HEK293 (cell line): ENCODE measurements around the gene LAIR2.

ENCODE experiments used
- CTCF ChIA-PET: fragments of 350-600 bp; formaldehyde crosslinking; extraction: SDS; loops from one replicate; lab custom pipeline; 2021; ENCODE audit warnings: antibody characterized with exemption; lab: Yijun Ruan, JAX
- POLR2A ChIA-PET: fragments of 300-600 bp; formaldehyde crosslinking; extraction: SDS; loops from one replicate; lab custom pipeline; 2020; ENCODE audit warnings: antibody characterized with exemption, inconsistent platforms; lab: Yijun Ruan, JAX
- H3K27ac ChIP-seq: fragments of 200-500 bp; sonication (Bioruptor generic); 2 replicates; pipeline ENCODE4 v1.5.1; 2014; ENCODE audit warnings: low read depth, low read length, control low read depth, inconsistent platforms; ENCODE audit errors: extremely low read depth
- H3K36me3 ChIP-seq, 2 experiments: fragments of 200-500 bp in 1 of 2; sonication (Bioruptor generic) in 1 of 2; 1 replicate in 1 of 2; 2 replicates in 1 of 2; pipeline ENCODE4 v1.5.1; 2014 to 2017; ENCODE audit warnings: inconsistent platforms in 2 of 2, low read length in 2 of 2; ENCODE audit not compliant: control insufficient read depth in 2 of 2, insufficient read depth in 1 of 2
- H3K4me1 ChIP-seq: fragments of 200-500 bp; sonication (Bioruptor generic); 2 replicates; pipeline ENCODE4 v1.5.1; 2014; ENCODE audit warnings: mild to moderate bottlenecking, low read length, inconsistent platforms; ENCODE audit not compliant: control insufficient read depth, insufficient read depth
- H3K4me3 ChIP-seq: 2 replicates; pipeline ENCODE4 v1.5.1; 2011; ENCODE audit warnings: low read depth, mild to moderate bottlenecking, control low read depth, low read length, moderate library complexity
- H3K9me3 ChIP-seq: fragments of 200-500 bp; sonication (Bioruptor generic); 2 replicates; pipeline ENCODE4 v1.5.1; 2014; ENCODE audit warnings: low read depth, low read length, inconsistent platforms; ENCODE audit not compliant: control insufficient read depth, insufficient read depth
- BCL11A ChIP-seq: fragments of 450-650 bp; formaldehyde crosslinking; IDR thresholded peaks from 2 replicates; pipeline ENCODE4 v1.5.1; 2016; ENCODE audit warnings: low read depth, missing biosample characterization, missing genetic modification characterization
- KLF9 ChIP-seq: fragments of 450-650 bp; formaldehyde crosslinking; IDR thresholded peaks from 2 replicates; pipeline ENCODE4 v1.5.1; 2016; ENCODE audit warnings: missing biosample characterization, missing genetic modification characterization, low read depth
- MZF1 ChIP-seq: fragments of 450-650 bp; formaldehyde crosslinking; IDR thresholded peaks from 2 replicates; pipeline ENCODE4 v1.5.1; 2017; ENCODE audit warnings: missing biosample characterization, missing genetic modification characterization, borderline replicate concordance
- ZBTB44 ChIP-seq: fragments of 450-650 bp; IDR thresholded peaks from 2 replicates; pipeline ENCODE4 v1.5.1; 2018; ENCODE audit warnings: missing biosample characterization, mild to moderate bottlenecking, missing genetic modification characterization
- ZFP41 ChIP-seq: fragments of 450-650 bp; formaldehyde crosslinking; IDR thresholded peaks from 2 replicates; pipeline ENCODE4 v1.5.1; 2016; ENCODE audit warnings: missing biosample characterization, missing genetic modification characterization, borderline replicate concordance
- ZNF114 ChIP-seq: fragments of 450-650 bp; formaldehyde crosslinking; IDR thresholded peaks from 2 replicates; pipeline ENCODE4 v1.5.0; 2017; ENCODE audit warnings: missing biosample characterization, missing genetic modification characterization
- ZNF184 ChIP-seq: fragments of 450-650 bp; IDR thresholded peaks from 2 replicates; pipeline ENCODE4 v1.5.1; 2018; ENCODE audit warnings: missing biosample characterization, mild to moderate bottlenecking, missing genetic modification characterization
- ZNF202 ChIP-seq: fragments of 450-650 bp; formaldehyde crosslinking; IDR thresholded peaks from 2 replicates; pipeline ENCODE4 v1.5.1; 2016; ENCODE audit warnings: missing biosample characterization, missing genetic modification characterization, borderline replicate concordance
- ZNF223 ChIP-seq: fragments of 450-650 bp; formaldehyde crosslinking; IDR thresholded peaks from 2 replicates; pipeline ENCODE4 v1.5.1; 2016; ENCODE audit warnings: missing biosample characterization, missing genetic modification characterization
- ZNF513 ChIP-seq: fragments of 450-650 bp; IDR thresholded peaks from 2 replicates; pipeline ENCODE4 v1.5.1; 2018; ENCODE audit warnings: missing biosample characterization, missing genetic modification characterization
- ZNF585B ChIP-seq: fragments of 450-650 bp; formaldehyde crosslinking; IDR thresholded peaks from 2 replicates; pipeline ENCODE4 v1.5.1; 2016; ENCODE audit warnings: missing biosample characterization, missing genetic modification characterization
- ZNF645 ChIP-seq: fragments of 450-650 bp; formaldehyde crosslinking; IDR thresholded peaks from 2 replicates; pipeline ENCODE4; 2016; ENCODE audit warnings: missing biosample characterization, missing genetic modification characterization
- ZNF747 ChIP-seq: fragments of 450-650 bp; formaldehyde crosslinking; IDR thresholded peaks from 2 replicates; pipeline ENCODE4 v1.5.1; 2016; ENCODE audit warnings: missing biosample characterization, missing genetic modification characterization
- ZNF76 ChIP-seq: fragments of 450-650 bp; formaldehyde crosslinking; IDR thresholded peaks from 2 replicates; pipeline ENCODE4; 2016; ENCODE audit warnings: low read depth, missing biosample characterization, missing genetic modification characterization, borderline replicate concordance
- ZNF830 ChIP-seq: fragments of 450-650 bp; IDR thresholded peaks from 2 replicates; pipeline ENCODE4 v1.5.0; 2018; ENCODE audit warnings: missing biosample characterization, missing genetic modification characterization, low read depth, mild to moderate bottlenecking, moderate library complexity
- ZNF837 ChIP-seq: fragments of 450-650 bp; formaldehyde crosslinking; IDR thresholded peaks from 2 replicates; pipeline ENCODE4 v1.5.1; 2016; ENCODE audit warnings: missing biosample characterization, missing genetic modification characterization
- ZSCAN4 ChIP-seq: fragments of 450-650 bp; formaldehyde crosslinking; IDR thresholded peaks from 2 replicates; pipeline ENCODE4 v1.5.1; 2017; ENCODE audit warnings: missing biosample characterization, missing genetic modification characterization
- ZXDB ChIP-seq: fragments of 450-650 bp; formaldehyde crosslinking; IDR thresholded peaks from 2 replicates; pipeline ENCODE4 v1.5.1; 2016; ENCODE audit warnings: missing biosample characterization, missing genetic modification characterization
- TF ChIP-seq, protein P1 (sequence below): fragments of 450-650 bp; formaldehyde crosslinking; IDR thresholded peaks from 2 replicates; pipeline ENCODE4 v1.5.1; 2017; ENCODE audit warnings: missing biosample characterization, missing genetic modification characterization
- TF ChIP-seq, protein P2 (sequence below): fragments of 450-650 bp; formaldehyde crosslinking; IDR thresholded peaks from 2 replicates; pipeline ENCODE4 v1.5.1; 2017; ENCODE audit warnings: missing biosample characterization, mild to moderate bottlenecking, missing genetic modification characterization, moderate library complexity
- TF ChIP-seq, protein P3 (sequence below): fragments of 450-650 bp; formaldehyde crosslinking; IDR thresholded peaks from 2 replicates; pipeline ENCODE4 v1.5.1; 2016; ENCODE audit warnings: missing biosample characterization, missing genetic modification characterization
- TF ChIP-seq, protein P4 (sequence below): fragments of 450-650 bp; formaldehyde crosslinking; IDR thresholded peaks from 2 replicates; pipeline ENCODE4 v1.5.1; 2016; ENCODE audit warnings: missing biosample characterization, missing genetic modification characterization

LAIR2 gene

DNA sequence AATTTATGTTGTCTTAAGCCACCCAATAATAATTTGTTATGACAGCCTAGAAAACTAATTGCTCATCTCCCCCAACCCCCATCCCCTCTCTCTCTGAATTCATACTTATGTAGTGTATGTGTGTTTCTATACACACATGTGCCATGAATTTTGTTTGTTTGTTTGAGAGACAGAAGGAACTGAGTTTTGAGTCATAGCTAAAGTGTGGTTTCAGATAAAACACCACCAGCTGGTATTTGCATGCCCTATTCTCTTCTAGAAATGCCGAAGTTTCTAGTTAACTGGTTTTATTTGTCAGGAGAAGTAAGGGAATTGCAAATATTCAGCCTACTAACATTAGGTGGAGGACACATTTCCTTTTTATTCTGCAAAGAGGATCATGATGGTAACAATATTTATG, 53.6 kb downstream of the LAIR2 start:
- H3K4me1 ChIP-seq, result no peaks in the 10 kb centered on the region
- no peak overlapping the region for H3K27ac ChIP-seq
- no peak overlapping the region for H3K4me3 ChIP-seq
- ChIA-PET POLR2A (no interaction called here), CTCF (no interaction called here)
- TF ChIP-seq ZNF585B (tag by site-specific recombination) (no peak), ZXDB (tag by site-specific recombination) (no peak), ZNF837 (no peak), ZNF645 (tag by site-specific recombination) (no peak), BCL11A (tag by site-specific recombination) (no peak), ZNF830 (tag by site-specific recombination) (no peak), ZNF202 (tag by site-specific recombination) (no peak), ZBTB44 (tag by site-specific recombination) (no peak), ZNF184 (tag by site-specific recombination) (no peak), ZNF223 (tag by site-specific recombination) (no peak), ZNF76 (tag by site-specific recombination) (no peak), ZNF114 (tag by site-specific recombination) (no peak), ZFP41 (tag by site-specific recombination) (no peak), ZNF747 (tag by site-specific recombination) (no peak)
- TF ChIP-seq, protein P1, sequence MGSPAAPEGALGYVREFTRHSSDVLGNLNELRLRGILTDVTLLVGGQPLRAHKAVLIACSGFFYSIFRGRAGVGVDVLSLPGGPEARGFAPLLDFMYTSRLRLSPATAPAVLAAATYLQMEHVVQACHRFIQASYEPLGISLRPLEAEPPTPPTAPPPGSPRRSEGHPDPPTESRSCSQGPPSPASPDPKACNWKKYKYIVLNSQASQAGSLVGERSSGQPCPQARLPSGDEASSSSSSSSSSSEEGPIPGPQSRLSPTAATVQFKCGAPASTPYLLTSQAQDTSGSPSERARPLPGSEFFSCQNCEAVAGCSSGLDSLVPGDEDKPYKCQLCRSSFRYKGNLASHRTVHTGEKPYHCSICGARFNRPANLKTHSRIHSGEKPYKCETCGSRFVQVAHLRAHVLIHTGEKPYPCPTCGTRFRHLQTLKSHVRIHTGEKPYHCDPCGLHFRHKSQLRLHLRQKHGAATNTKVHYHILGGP (tag by site-specific recombination), result no peak
- TF ChIP-seq, protein P2, sequence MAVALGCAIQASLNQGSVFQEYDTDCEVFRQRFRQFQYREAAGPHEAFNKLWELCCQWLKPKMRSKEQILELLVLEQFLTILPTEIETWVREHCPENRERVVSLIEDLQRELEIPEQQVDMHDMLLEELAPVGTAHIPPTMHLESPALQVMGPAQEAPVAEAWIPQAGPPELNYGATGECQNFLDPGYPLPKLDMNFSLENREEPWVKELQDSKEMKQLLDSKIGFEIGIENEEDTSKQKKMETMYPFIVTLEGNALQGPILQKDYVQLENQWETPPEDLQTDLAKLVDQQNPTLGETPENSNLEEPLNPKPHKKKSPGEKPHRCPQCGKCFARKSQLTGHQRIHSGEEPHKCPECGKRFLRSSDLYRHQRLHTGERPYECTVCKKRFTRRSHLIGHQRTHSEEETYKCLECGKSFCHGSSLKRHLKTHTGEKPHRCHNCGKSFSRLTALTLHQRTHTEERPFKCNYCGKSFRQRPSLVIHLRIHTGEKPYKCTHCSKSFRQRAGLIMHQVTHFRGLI (tag by site-specific recombination), result no peak
- no peaks in the 10 kb centered on the region for H3K9me3 ChIP-seq
- no peaks in the 10 kb centered on the region for H3K36me3 ChIP-seq

- no peaks in the 10 kb centered on the region for H3K9me3 ChIP-seq
- CTCF ChIA-PET, result interaction anchor here (0.6 to 0.9 kb wide), 2 partner anchors 116 to 1614 kb away, joined by 3 to 4 read pairs; no protein-coding TSS in a partner anchor
- H3K4me1 ChIP-seq, result no peaks in the 10 kb centered on the region
- TF ChIP-seq KLF9 (tag by site-specific recombination) (no peak), ZSCAN4 (tag by site-specific recombination) (no peak), MZF1 (tag by site-specific recombination) (no peak), ZNF513 (tag by site-specific recombination) (no peak)
- TF ChIP-seq, protein P3, sequence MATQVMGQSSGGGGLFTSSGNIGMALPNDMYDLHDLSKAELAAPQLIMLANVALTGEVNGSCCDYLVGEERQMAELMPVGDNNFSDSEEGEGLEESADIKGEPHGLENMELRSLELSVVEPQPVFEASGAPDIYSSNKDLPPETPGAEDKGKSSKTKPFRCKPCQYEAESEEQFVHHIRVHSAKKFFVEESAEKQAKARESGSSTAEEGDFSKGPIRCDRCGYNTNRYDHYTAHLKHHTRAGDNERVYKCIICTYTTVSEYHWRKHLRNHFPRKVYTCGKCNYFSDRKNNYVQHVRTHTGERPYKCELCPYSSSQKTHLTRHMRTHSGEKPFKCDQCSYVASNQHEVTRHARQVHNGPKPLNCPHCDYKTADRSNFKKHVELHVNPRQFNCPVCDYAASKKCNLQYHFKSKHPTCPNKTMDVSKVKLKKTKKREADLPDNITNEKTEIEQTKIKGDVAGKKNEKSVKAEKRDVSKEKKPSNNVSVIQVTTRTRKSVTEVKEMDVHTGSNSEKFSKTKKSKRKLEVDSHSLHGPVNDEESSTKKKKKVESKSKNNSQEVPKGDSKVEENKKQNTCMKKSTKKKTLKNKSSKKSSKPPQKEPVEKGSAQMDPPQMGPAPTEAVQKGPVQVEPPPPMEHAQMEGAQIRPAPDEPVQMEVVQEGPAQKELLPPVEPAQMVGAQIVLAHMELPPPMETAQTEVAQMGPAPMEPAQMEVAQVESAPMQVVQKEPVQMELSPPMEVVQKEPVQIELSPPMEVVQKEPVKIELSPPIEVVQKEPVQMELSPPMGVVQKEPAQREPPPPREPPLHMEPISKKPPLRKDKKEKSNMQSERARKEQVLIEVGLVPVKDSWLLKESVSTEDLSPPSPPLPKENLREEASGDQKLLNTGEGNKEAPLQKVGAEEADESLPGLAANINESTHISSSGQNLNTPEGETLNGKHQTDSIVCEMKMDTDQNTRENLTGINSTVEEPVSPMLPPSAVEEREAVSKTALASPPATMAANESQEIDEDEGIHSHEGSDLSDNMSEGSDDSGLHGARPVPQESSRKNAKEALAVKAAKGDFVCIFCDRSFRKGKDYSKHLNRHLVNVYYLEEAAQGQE (tag by site-specific recombination), result 0 out of 2 replicates have a peak, but pooled peaks have one; percentile 28
- TF ChIP-seq, protein P4, sequence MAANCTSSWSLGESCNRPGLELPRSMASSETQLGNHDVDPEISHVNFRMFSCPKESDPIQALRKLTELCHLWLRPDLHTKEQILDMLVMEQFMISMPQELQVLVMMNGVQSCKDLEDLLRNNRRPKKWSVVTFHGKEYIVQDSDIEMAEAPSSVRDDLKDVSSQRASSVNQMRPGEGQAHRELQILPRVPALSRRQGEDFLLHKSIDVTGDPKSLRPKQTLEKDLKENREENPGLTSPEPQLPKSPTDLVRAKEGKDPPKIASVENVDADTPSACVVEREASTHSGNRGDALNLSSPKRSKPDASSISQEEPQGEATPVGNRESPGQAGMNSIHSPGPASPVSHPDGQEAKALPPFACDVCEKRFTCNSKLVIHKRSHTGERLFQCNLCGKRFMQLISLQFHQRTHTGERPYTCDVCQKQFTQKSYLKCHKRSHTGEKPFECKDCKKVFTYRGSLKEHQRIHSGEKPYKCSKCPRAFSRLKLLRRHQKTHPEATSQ (tag by site-specific recombination), result no peak
- no peaks in the 10 kb centered on the region for H3K36me3 ChIP-seq
- POLR2A ChIA-PET, result no interaction called here
- H3K27ac ChIP-seq, result no peak overlapping the region
- H3K4me3 ChIP-seq, result no peak overlapping the region
Observed at GRCh38 chr19:54558339-54558738, 55.7 kb downstream of the LAIR2 start.
